Stomach (tissue), 4 donors: ENCODE data around the gene C5orf63.

Experiments
- EP300 ChIP-seq: sonication (generic); formaldehyde crosslinking; IDR thresholded peaks from one replicate; pipeline ENCODE4 v1.6.1; 2017; ENCODE audit warnings: antibody characterized with exemption
- POLR2A ChIP-seq, 4 donors: fragments of 450-650 bp; IDR thresholded peaks; one replicate each; pipeline ENCODE4 v1.6.1; 2016; ENCODE audit warnings: antibody characterized with exemption in 4 of 4, control low read depth in 2 of 4, mild to moderate bottlenecking in 1 of 4, moderate library complexity in 1 of 4
- TF ChIP-seq, protein P1 (sequence below), 7 experiments: fragments of 450-650 bp in 4 of 7; fragments of 200-600 bp in 3 of 7; sonication (generic) in 3 of 7; IDR thresholded peaks; one replicate each; pipeline ENCODE4 v1.5.1; 2016 to 2019; ENCODE audit warnings: antibody characterized with exemption in 7 of 7, control low read depth in 2 of 7, mild to moderate bottlenecking in 1 of 7

DNA sequence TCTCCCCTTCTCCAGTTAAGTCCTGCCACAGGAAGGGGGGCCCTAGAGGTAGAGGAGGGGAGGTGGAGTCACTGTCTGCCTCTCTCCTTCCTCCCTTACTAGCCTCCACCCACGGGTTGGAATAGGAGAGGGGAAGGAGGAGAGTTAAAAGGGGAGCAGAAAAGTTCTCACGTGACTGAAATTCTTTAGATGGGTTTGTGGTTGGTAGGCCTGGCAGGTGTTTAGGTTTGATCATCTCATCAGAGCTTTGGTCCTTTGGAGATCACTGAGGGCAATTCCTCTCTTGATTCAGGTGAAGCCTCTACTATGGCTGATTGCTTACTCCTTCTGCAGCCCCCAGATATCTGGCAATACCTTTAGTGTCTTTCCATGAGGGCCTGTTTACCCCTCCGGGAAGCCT lies 24.9 kb upstream of the C5orf63 start:
- TF ChIP-seq POLR2A (IDR thresholded peaks at IDR 0.05) (no peak), EP300 (no peak)
- TF ChIP-seq, protein P1, sequence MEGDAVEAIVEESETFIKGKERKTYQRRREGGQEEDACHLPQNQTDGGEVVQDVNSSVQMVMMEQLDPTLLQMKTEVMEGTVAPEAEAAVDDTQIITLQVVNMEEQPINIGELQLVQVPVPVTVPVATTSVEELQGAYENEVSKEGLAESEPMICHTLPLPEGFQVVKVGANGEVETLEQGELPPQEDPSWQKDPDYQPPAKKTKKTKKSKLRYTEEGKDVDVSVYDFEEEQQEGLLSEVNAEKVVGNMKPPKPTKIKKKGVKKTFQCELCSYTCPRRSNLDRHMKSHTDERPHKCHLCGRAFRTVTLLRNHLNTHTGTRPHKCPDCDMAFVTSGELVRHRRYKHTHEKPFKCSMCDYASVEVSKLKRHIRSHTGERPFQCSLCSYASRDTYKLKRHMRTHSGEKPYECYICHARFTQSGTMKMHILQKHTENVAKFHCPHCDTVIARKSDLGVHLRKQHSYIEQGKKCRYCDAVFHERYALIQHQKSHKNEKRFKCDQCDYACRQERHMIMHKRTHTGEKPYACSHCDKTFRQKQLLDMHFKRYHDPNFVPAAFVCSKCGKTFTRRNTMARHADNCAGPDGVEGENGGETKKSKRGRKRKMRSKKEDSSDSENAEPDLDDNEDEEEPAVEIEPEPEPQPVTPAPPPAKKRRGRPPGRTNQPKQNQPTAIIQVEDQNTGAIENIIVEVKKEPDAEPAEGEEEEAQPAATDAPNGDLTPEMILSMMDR (IDR thresholded peaks at IDR 0.05): no peak
